Measurements from ENCODE around the gene AFG3L2. TPM values are rescaled to one million over a fixed set of nuclear protein-coding genes. Genes with fewer than 3 reads are reported as not detected.

Gene AFG3L2
- total RNA-seq, 1 experiment from 2014 or later = 54.7 TPM

DNA sequence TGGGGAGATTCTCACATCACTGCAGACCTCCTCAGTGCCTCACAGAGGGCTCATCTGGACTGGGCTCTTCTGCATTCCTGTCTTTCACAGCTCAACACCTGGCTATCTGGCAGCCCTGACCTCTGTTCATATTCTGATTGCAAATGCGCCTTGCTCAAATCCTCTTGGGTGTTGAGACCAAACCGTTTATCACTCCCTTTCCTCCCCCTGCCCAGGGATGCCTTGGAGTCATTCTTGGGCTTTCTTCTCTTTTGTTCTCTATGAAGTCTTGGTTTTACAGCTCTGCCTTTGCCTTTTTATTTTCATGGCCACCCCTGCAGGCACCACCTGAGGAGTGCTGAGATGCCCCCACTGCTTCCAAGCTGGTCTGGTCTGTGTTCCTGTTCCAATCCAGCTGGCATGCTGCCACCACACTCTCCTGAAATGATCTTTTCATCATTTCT is 42.6 kb downstream of the AFG3L2 start:
- DNase-seq (ENCODE audit: low read depth) = no peak
- in situ Hi-C loops (cut with HindIII; ENCODE audit: low pct_unique_long_range_greater_than_20kb, low sequenced_read_pairs) = no loop called here

GRCh38 chr18:12333506-12334290 is 43.3 kb downstream of the AFG3L2 start:
- in situ Hi-C loops (cut with HindIII; ENCODE audit: low pct_unique_long_range_greater_than_20kb, low sequenced_read_pairs) = no loop called here
- DNase-seq (ENCODE audit: low read depth) = no peak

GRCh38 chr18:12330766-12331165 is 46.3 kb downstream of the AFG3L2 start:
- DNase-seq (ENCODE audit: low read depth) = no peak
- in situ Hi-C loops (cut with HindIII; ENCODE audit: low pct_unique_long_range_greater_than_20kb, low sequenced_read_pairs) = no loop called here

GRCh38 chr18:12329125-12329698 is 47.8 kb downstream of the AFG3L2 start:
- in situ Hi-C loops (cut with HindIII; ENCODE audit: low pct_unique_long_range_greater_than_20kb, low sequenced_read_pairs) = no loop called here

GRCh38 chr18:12328179-12328823 is 48.7 kb downstream of the AFG3L2 start:
- in situ Hi-C loops (cut with HindIII; ENCODE audit: low pct_unique_long_range_greater_than_20kb, low sequenced_read_pairs) = no loop called here
- DNase-seq (ENCODE audit: low read depth) = no peak

More at GRCh38 chr18:12329125-12329698, 47.8 kb downstream of the AFG3L2 start:
- no peak for DNase-seq (ENCODE audit: low read depth)

DNA sequence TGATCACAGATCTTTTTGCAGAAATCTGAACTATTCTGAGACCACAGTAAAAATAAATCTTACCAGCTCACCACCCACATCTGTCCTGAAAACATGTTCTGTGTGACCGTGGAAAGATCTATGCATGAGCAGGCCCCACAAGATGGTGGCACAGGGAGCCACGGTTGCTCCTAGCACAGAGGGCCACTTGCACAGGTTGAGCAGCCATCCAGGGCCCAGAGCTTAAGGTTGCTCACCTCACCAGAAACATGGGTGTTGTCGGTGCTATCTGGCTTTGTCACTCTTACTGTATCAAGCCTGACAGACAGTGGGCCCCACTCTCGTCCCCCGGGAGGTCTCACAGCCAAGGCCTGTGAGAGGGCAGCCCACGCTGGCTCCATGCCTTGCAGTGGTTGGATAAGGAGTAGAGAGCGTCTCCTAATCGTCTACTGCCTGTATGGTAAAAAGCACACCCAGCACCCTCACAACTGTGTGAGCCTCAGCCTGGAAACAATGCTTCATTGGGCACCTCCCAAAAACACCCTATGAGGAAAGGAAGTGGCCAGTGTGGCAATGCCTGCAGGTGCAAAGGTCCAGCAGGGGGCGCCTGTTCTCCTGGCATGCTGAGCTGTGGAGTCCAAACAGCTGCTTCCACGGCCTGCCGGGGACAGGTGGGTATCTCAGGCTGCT is 49.4 kb downstream of the AFG3L2 start:
- in situ Hi-C loops (cut with HindIII; ENCODE audit: low pct_unique_long_range_greater_than_20kb, low sequenced_read_pairs) = no loop called here
- DNase-seq (ENCODE audit: low read depth) = peak; percentile 55

GRCh38 chr18:12326711-12327460 is 50.1 kb downstream of the AFG3L2 start:
- in situ Hi-C loops (cut with HindIII; ENCODE audit: low pct_unique_long_range_greater_than_20kb, low sequenced_read_pairs) = no loop called here

DNA sequence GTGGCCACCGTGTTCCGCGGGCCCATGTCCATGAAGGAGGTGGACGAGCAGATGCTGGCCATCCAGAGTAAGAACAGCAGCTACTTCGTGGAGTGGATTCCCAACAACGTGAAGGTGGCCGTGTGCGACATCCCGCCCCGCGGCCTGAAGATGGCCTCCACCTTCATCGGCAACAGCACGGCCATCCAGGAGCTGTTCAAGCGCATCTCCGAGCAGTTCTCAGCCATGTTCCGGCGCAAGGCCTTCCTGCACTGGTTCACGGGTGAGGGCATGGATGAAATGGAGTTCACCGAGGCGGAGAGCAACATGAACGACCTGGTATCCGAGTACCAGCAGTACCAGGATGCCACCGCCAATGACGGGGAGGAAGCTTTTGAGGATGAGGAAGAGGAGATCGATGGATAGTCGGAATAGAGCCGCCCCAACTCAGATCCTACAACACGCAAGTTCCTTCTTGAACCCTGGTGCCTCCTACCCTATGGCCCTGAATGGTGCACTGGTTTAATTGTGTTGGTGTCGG is 51.2 kb downstream of the AFG3L2 start:
- in situ Hi-C loops (cut with HindIII; ENCODE audit: low pct_unique_long_range_greater_than_20kb, low sequenced_read_pairs) = no loop called here
- DNase-seq (ENCODE audit: low read depth) = no peak

More at GRCh38 chr18:12326711-12327460, 50.1 kb downstream of the AFG3L2 start:
- DNase-seq (ENCODE audit: low read depth) = no peak

DNA sequence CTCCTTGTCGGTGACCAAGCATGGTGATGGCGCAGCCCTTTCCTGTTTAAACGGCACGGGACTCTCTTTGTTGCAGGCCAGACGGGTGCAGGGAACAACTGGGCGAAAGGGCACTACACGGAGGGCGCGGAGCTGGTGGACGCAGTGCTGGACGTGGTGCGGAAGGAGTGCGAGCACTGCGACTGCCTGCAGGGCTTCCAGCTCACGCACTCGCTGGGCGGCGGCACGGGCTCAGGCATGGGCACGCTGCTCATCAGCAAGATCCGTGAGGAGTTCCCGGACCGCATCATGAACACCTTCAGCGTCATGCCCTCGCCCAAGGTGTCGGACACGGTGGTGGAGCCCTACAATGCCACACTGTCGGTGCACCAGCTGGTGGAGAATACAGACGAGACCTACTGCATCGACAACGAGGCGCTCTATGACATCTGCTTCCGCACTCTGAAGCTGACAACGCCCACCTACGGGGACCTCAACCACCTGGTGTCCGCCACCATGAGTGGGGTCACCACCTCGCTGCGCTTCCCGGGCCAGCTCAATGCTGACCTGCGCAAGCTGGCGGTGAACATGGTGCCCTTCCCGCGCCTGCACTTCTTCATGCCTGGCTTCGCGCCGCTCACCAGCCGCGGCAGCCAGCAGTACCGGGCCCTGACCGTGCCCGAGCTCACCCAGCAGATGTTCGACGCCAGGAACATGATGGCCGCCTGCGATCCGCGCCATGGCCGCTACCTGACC is 51.9 kb downstream of the AFG3L2 start:
- no peak for DNase-seq (ENCODE audit: low read depth)
- in situ Hi-C loops (cut with HindIII; ENCODE audit: low pct_unique_long_range_greater_than_20kb, low sequenced_read_pairs) = no loop called here

GRCh38 chr18:12321333-12321732 is 55.7 kb downstream of the AFG3L2 start:
- in situ Hi-C loops (cut with HindIII; ENCODE audit: low pct_unique_long_range_greater_than_20kb, low sequenced_read_pairs) = no loop called here
- peak; percentile 45 for DNase-seq (ENCODE audit: low read depth)

- in situ Hi-C loops (cut with HindIII; ENCODE audit: low pct_unique_long_range_greater_than_20kb, low sequenced_read_pairs) = no loop called here
- DNase-seq (ENCODE audit: low read depth) = no peak
Observed at GRCh38 chr18:12318857-12319256, 58.2 kb downstream of the AFG3L2 start.

DNA sequence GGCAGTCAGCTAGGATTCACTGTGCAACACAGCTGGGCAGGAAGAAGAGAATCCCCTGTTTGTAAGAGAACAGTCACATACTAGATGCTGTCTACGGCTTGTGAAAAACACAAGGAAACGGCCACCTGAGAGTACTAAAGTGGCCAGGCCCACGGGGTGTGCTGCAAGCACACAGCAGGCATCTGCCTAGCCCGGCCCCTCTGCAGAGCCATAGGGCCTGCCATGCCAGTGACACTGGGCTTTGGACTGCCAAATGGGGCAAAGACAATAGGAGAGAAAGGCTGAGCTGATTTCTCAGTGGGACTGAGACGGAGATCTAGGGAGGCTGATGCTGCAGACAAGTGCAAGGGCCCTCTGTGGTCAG is 58.7 kb downstream of the AFG3L2 start:
- in situ Hi-C loops (cut with HindIII; ENCODE audit: low pct_unique_long_range_greater_than_20kb, low sequenced_read_pairs) = no loop called here
- DNase-seq (ENCODE audit: low read depth) = no peak

DNA sequence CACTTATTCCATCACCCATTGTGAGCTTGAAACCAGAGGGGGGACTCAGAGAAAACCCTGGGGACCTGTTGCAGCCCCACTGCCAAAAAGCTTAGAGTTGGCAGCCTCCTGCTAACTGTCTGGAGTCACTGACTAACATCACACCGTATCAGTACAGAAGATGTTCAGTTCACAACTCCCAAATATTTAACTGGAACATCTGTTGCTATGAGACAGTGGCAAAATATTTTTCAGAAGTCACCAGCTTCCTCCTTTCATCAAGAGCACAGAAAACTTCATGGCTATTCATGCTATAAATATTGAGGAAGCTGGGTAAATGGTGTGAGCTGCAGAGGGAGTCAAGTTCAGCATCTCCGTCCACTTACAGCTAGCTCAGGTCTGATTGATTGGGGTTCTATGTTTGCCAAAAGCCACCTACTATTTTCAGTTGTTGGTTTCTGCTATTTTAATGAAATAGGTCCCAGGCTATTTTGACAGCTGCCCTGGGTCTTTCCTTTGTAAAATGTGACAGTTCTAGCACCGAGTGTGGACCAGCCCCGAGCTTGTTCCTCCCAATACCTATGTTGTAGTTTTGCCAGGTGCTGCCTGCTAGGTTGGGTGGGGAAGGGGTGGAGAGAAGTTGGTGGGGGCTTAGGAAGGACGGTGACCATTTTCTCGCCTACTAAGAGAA is 59.2 kb downstream of the AFG3L2 start:
- peak; percentile 31 for DNase-seq (ENCODE audit: low read depth)
- in situ Hi-C loops (cut with HindIII; ENCODE audit: low pct_unique_long_range_greater_than_20kb, low sequenced_read_pairs) = no loop called here

- in situ Hi-C loops (cut with HindIII; ENCODE audit: low pct_unique_long_range_greater_than_20kb, low sequenced_read_pairs) = no loop called here
- no peak for DNase-seq (ENCODE audit: low read depth)
Observed at GRCh38 chr18:12315911-12316310, 61.1 kb downstream of the AFG3L2 start.

- in situ Hi-C loops (cut with HindIII; ENCODE audit: low pct_unique_long_range_greater_than_20kb, low sequenced_read_pairs) = no loop called here
- no peak for DNase-seq (ENCODE audit: low read depth)
Observed at GRCh38 chr18:12315490-12315889, 61.5 kb downstream of the AFG3L2 start.

DNA sequence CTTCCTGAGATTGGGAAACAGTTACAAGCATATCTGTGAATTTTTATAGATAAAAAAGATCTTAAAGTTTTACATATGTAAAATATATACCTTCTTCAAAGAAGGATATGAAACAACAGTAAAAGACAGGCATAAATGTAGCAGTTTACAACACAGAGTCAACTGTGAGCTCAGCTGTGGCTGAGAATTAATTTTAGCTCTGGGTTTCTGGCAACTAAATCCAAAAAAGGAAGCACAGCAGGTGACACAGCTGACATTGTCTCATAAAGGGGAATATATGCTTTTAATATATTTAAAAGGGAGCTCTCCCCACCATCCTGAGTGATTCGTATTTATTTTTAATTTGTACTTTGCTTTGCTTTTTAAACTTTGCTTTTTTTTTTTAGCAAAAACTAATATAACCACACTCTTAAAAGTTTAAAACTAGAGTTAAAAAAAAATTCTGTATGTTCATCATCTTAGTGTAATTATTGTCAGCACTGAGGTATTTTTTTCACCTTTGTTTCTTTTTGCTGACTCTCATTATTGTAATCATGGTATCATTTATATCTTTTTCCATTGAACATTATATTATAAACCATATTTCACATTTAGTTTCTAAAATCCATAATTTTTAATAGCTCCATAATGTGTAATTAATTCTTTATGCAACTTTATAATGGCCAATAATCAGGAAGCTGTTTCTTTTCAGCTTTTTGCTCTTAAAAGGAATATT is 62.3 kb downstream of the AFG3L2 start:
- in situ Hi-C loops (cut with HindIII; ENCODE audit: low pct_unique_long_range_greater_than_20kb, low sequenced_read_pairs) = no loop called here
- DNase-seq (ENCODE audit: low read depth) = no peak

All from Caki2 (cell line).